ENCODE measurements around the gene PAGR1.
"Not testable (repeated sequence)": the region's sequence is repeated elsewhere in the genome, so short reads cannot be mapped to it uniquely, and the experiment has no call there.

PAGR1 gene

DNA sequence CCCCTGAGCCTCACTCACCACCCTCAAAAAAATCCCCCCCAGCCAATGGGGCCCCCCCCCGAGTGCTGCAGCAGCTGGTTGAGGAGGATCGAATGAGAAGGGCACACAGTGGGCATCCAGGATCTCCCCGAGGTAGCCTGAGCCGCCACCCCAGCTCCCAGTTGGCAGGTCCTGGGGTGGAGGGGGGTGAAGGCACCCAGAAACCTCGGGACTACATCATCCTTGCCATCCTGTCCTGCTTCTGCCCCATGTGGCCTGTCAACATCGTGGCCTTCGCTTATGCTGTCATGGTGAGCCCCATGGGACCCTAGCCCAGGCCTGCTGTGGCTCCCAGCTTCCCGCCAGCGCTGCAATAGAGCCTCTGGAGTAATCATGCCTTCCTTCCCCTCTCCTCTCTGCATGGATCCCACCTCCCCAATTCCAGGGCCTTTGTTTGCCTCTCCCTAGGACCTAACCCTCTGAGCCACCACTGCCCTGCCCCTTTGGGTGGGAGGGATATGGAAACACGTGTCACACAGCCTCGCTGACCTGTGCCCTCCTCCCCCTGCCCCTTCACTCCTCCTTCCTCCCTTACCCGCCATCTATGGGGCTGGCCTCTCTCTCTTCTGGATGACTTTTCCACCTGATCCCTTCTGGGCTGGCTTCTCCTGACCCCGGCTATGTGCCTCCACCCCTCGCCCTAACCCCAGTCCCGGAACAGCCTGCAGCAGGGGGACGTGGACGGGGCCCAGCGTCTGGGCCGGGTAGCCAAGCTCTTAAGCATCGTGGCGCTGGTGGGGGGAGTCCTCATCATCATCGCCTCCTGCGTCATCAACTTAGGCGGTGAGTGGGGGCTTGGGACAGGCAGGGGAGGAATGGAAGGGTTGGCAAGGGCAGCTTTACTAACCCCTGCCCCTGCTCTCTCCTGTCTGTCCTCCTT lies 2.0 kb upstream of the PAGR1 start:
- no peak for DNase-seq

DNA sequence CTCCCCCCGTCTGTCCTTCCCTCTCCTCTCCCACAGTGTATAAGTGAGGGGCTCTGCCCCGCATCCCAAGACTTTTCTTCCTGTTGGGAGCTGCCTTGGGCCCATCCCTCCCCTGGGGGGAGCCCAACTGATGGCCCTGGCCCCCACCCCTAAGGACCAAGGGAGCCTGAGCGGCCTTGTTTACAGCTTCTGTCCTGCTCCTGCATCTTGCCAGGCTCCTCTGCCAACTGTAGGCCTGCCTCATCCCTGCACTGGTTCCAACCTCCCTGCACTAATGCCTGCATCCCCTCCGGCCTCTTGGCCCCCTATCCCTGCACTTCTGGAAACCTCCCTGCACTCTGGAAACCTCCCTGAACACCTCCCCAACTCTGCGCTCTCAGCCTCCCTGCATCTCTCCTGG lies 1.4 kb upstream of the PAGR1 start:
- DNase-seq: no peak

DNA sequence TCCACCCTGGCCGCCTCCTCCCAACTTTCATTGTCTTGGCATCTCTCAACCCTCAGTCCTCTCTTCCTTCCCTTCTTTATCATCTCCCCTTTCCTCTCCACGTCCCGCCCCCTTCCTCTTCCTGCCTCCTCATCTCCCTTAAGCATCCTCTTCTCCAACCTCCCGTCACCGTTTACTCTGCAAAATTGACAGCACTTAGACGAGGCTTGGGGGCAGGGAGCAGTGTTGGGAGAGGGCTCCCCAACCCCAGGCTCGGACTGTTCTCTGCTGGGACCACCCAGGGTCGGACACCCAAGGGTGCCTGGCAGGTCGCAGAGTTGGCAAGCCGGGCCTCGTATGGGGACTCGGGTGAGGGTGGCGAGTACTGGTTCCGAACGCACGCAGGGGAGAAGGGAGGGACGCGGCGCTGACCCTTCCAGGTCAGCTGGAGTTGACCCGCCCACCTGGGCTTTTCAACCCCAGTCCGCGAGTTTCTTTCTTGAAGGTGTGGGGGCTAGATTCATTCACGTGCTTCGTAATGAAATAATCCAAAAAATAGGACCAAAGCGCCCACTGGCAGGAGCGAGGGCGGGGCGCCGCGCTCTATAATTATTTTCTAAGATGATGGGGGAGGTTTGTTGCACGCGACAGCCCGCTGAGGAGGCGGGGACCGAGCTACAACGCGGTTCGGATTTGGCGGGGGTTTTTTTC lies 775 bp upstream of the PAGR1 start:
- DNase-seq: no peak

- DNase-seq: peak; percentile 68
Measured at GRCh38 chr16:29816694-29817441, 916 bp downstream of the PAGR1 start.

GRCh38 chr16:29818082-29818481 lies 2.1 kb downstream of the PAGR1 start:
- no peak for DNase-seq

DNA sequence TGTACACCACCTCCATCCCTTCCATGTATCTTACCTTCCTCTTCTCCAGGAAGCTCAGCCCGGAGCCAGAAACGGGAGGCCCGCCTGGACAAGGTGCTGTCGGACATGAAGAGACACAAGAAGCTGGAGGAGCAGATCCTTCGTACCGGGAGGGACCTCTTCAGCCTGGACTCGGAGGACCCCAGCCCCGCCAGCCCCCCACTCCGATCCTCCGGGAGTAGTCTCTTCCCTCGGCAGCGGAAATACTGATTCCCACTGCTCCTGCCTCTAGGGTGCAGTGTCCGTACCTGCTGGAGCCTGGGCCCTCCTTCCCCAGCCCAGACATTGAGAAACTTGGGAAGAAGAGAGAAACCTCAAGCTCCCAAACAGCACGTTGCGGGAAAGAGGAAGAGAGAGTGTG lies 3.6 kb downstream of the PAGR1 start:
- DNase-seq: no peak

GRCh38 chr16:29820271-29820701 lies 4.3 kb downstream of the PAGR1 start, which contains the start of gene MVP:
Gene MVP (plus strand): TSS chr16:29820462. CDS start chr16:29830550, 10,088 bp downstream.
- DNase-seq: no peak

- no peak for DNase-seq
Measured at GRCh38 chr16:29820730-29821642, 5.0 kb downstream of the PAGR1 start.

DNA sequence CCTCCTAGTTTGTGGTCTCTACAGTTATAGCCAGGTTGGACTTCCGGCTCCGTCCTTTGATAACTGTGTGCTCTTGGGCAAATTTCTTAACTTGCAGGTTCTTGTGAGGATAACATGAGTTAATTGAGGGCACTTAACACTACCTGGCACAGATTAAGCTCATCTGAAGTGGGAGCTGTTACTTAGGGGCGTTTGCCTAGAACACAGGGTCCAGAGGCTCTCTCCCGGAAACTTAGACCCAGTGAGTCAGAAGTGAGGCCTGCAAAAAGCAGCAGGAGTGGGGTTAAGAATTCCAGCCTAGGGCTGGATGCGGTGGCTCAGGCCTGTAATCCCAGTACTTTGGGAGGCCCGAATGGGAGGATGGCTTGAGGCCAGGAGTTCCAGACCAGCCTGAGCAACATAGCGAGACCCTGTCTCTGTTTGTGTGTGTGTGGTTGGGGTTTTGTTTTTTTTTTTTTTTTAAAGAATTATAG lies 5.7 kb downstream of the PAGR1 start:
- DNase-seq: peak; percentile 38

GRCh38 chr16:29824589-29825144 lies 8.7 kb downstream of the PAGR1 start:
- DNase-seq: no peak

GRCh38 chr16:29825145-29826044 lies 9.4 kb downstream of the PAGR1 start:
- peak; percentile 60 for DNase-seq

DNA sequence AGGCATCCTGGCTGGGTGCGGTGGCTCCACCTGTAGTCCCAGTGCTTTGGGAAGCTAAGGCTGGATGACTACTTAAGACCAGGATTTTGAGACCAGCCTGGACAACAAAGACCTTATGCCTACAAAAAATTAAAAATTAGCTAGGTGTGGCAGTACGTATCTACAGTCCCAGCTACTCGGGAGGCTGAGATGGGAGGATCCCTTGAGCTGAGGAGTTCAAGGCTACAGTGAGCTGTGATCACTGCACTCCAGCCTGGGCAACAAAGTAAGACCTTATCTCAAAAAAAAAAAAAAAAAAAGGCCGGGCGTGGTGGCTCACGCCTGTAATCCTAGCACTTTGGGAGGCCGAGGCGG lies 10.4 kb downstream of the PAGR1 start:
- DNase-seq: no peak

GRCh38 chr16:29830774-29831173 lies 14.8 kb downstream of the PAGR1 start:
- no peak for DNase-seq

- DNase-seq: no peak
Measured at GRCh38 chr16:29831490-29831889, 15.5 kb downstream of the PAGR1 start.

- not testable (repeated sequence) for DNase-seq
Measured at GRCh38 chr16:29833219-29833618, 17.3 kb downstream of the PAGR1 start.

DNA sequence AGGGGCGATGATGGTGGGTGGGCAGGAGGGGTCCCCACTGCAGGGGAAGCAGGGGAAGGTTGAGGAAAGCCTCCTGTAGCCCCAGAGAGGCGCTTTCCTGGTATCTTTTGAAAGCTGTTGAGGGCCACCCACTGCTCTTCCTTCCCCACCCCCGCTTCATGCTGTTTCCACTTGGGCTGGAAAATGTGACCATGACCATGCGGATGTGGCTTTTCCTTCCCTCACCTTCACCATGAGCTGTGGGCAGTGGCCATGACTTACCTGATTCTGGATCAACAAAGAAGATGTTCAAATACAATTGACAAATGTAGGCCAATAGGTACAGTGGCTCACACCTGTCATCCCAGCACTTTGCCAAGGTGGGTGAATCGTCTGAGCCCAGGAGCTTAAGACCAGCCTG lies 18.1 kb downstream of the PAGR1 start:
- no peak for DNase-seq

GRCh38 chr16:29835926-29836325 lies 20.0 kb downstream of the PAGR1 start:
- DNase-seq: no peak

GRCh38 chr16:29836623-29837022 lies 20.7 kb downstream of the PAGR1 start:
- no peak for DNase-seq

DNA sequence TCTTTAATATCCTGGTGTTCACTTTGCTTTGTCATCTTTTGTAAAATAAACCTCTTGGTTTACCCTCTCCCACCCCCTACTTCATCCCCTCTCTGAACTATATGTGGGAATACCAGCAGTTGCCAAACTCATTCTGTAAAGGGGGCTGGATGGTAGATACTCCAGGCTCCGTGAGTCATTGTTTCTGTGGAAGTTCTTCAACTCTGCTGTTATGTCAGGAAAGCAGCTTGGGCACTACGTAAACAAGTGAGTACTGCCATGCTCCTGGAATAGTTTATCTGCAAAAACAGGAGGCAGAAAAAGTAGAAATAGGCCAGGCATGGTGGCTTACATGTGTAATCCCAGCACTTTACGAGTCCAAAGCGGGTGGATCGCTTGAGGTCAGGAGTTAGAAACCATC lies 21.9 kb downstream of the PAGR1 start:
- no peak for DNase-seq

DNA sequence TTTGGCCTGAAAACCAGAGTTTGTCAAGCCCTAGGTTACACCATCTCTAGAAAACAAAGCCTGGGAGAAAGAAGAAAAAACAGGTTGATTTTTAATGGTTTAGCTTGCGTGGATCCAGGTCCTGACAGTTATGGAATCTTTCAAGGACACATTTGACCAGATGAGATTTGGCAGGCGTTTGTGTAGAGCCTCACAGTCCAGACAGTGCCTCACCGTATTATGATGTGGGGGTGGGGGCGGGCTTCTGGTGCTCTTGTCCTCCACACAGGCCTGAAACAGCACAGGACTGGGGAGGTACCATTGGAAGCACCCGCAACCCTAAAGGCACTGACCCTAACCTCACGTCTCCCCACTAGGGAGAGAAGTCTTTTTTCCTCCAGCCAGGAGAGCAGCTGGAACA lies 23.9 kb downstream of the PAGR1 start:
- no peak for DNase-seq

DNA sequence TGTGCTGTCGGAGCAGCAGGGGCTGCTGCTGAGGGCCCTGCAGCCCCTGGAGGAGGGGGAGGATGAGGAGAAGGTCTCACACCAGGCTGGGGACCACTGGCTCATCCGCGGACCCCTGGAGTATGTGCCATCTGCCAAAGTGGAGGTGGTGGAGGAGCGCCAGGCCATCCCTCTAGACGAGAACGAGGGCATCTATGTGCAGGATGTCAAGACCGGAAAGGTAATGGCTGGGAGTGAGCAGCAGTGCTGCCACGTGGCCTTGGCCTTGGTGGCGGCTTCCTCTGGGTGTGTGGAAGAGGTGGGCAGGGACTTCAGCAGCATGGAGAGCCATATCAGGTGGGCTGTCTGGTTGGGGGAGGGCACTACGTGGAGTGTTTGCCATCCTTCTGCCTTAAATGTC lies 24.3 kb downstream of the PAGR1 start:
- no peak for DNase-seq

All from T1000 (cell line).